Astrocyte of the cerebellum (primary cell): Measurements from ENCODE around the gene LRRIQ3.

ENCODE experiments used
- DNase-seq: peaks from one replicate; pipeline ENCODE4 v3.0.0-alpha.2; 2011; ENCODE audit warnings: low read depth
- H3K4me3 ChIP-seq: 2 replicates; pipeline ENCODE4 v1.5.1; 2011; ENCODE audit warnings: mild to moderate bottlenecking, low read depth, low read length, moderate library complexity
- in situ Hi-C: cut with HindIII; loops from 2 replicates; pipeline ENCODE4 v1.10.0; 2017; ENCODE audit warnings: low sequenced_read_pairs
- TF ChIP-seq, protein P1 (sequence below): IDR thresholded peaks from 2 replicates; pipeline ENCODE4 v1.5.1; 2012; ENCODE audit warnings: low read length, low read depth, moderate library complexity, mild to moderate bottlenecking; ENCODE audit errors: missing control alignments

The LRRIQ3 gene, protein sequence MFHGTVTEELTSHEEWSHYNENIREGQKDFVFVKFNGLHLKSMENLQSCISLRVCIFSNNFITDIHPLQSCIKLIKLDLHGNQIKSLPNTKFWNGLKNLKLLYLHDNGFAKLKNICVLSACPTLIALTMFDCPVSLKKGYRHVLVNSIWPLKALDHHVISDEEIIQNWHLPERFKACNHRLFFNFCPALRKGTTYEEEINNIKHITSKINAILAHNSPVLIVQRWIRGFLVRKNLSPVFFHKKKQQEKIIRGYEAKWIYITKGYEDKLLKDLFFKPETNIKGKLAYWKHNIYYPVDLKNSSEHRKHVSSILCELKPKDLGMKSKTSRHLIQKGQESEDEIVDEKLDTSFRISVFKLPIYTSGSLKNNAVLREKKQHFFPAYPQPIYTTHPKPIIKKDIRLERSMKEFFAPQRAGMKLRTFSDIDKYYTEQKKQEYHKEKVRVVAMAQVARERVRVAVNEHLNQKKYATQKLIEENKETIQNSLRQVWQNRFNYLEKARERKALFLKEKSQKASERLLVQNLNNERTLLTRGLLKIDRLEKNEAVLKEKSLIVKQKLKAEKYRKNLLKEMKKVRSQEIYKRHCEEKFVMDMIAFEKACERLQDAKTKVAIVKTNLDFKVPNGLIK

DNA sequence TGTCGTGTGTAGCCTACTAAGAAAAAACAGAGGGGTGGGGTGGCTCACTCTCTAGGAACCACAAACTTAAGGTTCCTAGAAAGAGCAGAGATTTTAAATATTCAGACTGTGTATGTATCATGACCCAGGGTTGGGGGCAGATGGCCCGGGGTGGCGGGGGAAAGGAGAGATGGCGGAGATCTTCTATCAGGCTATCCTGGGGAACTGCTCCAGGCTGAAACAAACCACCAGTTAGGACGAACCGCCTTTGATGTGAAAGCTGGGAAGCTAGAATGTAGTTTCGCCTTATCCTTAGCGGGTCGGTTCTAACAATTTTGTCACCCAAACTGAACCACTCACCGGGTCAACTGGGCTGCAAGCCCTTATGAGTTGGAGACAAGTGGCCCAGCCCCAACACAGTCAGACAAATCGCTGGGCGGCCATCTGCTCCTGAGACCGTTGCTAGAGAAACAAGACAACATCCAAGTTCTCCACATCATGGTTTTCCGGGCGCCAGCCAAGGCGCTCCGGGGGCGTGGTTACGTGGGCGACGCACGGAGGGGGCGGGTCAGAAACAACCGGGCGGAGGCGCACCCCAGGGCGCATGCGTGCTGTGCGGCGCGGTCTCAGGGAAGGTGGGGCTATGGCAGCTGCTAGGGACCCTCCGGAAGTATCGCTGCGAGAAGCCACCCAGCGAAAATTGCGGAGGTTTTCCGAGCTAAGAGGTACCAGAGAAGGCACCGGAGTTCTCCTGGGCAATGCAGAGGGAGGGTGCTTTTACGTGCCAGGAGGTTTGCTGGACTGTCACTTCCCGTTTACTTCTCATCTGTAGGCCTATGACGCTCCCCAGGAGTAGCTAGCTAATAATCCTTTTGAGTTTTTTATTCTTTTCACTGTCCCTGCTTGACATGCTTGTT, at the start of gene LRRIQ3, which contains the start of gene FPGT:
Gene LRRIQ3, minus strand, starts transcription at position 520 of the 896 bp plus-strand sequence. CDS start 14,492 bp downstream, outside the sequence.
Gene FPGT, plus strand, starts transcription at position 586 of the 896 bp plus-strand sequence. Its CDS starts 37 bp downstream, at position 623.
- DNase-seq = peak; percentile 83
- TF ChIP-seq, protein P1, sequence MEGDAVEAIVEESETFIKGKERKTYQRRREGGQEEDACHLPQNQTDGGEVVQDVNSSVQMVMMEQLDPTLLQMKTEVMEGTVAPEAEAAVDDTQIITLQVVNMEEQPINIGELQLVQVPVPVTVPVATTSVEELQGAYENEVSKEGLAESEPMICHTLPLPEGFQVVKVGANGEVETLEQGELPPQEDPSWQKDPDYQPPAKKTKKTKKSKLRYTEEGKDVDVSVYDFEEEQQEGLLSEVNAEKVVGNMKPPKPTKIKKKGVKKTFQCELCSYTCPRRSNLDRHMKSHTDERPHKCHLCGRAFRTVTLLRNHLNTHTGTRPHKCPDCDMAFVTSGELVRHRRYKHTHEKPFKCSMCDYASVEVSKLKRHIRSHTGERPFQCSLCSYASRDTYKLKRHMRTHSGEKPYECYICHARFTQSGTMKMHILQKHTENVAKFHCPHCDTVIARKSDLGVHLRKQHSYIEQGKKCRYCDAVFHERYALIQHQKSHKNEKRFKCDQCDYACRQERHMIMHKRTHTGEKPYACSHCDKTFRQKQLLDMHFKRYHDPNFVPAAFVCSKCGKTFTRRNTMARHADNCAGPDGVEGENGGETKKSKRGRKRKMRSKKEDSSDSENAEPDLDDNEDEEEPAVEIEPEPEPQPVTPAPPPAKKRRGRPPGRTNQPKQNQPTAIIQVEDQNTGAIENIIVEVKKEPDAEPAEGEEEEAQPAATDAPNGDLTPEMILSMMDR = no peak
- in situ Hi-C loops = no loop called here
- H3K4me3 ChIP-seq = peak within 1 kb of the TSS; percentile 77

DNA sequence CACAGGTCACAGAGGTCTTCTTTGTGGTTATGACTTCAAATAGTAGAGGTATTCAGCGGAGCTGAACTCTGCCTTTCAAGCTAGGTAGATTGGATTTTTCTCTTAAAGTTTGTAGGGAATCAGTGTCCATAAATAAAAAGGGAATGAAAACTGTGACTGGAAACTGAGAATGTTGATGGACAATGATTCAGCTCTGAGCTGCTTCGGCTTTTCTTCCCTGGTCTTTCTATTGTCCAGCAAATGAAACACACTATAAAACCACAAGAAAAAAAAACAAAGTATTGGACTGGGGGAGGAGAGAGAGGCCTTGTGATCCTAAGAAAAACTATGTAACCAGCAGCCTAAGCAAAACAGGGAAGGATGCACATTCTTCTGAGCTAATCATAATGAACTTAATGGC, 48.3 kb upstream of the LRRIQ3 start:
- TF ChIP-seq, protein P1 = no peak

DNA sequence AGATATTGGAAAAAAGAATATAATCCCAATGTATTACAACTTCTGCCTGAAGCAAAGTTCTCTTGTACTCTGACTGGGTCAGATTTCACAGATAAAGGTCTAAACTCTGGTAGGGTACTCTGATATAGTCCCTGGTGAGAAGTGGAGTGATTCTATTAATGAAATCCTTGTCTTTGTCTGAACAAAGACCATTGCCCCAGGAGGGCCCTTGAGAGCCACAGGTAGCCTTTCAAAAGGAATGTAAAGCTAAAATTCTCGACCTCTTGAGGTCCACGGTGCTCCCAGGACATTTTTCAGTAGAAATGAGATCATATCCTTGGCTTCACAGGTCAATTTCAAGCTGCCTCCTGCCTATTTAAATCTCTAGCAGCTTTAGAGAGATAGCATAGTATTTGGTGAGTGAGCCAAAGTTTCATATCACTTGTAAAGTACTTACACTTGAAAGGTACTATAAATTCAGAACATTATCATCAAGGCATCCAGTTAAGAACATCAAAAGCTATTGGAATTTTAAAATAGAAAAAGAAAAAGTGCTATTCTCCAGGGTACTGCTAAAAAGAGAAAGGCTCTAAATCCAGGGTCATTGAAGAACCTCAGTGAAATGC, 47.3 kb upstream of the LRRIQ3 start:
- in situ Hi-C loops = no loop called here
- TF ChIP-seq, protein P1 = no peak
- H3K4me3 ChIP-seq = no peak overlapping the region
- peak; percentile 11 for DNase-seq

More for the DNA sequence above, 48.3 kb upstream of the LRRIQ3 start:
- DNase-seq = peak; percentile 41
- in situ Hi-C loops = no loop called here
- no peak overlapping the region for H3K4me3 ChIP-seq

DNA sequence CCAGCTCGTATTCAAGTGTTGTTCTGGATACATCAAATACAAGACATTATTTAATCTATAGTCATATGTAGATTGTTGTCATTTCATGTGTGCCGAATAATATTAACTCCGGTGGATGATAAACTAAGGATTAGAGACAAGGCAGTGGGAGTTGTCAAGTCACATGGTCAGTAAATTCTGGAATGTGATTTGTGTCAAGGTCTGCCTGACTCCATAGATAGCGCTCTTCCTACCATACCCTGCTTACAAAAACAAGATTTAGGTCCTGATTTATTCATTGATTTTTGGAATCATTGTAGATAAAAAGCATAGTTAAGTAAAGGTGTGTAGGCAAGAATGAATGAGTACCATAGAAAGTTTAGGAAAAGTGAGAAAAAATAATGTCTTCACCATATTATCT, 39.8 kb upstream of the LRRIQ3 start:
- TF ChIP-seq, protein P1 = no peak
- DNase-seq = no peak
- in situ Hi-C loops = no loop called here

DNA sequence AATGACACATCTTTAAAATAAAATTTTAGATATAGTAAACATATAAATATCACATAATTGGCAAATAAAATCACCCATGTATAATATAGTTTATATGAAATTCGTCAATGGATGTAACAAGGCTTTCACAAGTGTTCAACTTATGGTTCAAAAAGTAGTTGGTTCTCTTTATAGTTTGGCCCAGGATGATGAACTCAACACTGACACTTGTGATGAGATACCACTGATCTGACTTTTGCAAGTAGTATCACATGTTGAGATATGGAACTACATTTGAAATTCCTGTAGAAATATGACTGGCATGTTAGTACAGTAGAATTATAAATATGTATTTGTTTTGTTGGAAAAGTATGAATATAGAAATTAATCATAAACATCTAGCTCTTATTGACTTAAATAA, 39.1 kb upstream of the LRRIQ3 start:
- TF ChIP-seq, protein P1 = no peak
- no peak overlapping the region for H3K4me3 ChIP-seq
- no peak for DNase-seq
- in situ Hi-C loops = no loop called here

More for the DNA sequence above, 39.8 kb upstream of the LRRIQ3 start:
- H3K4me3 ChIP-seq = no peak overlapping the region
